ENCODE results near the gene MYCBP2. TPM values are rescaled to one million over a fixed set of nuclear protein-coding genes. Genes with fewer than 3 reads are reported as not detected.

MYCBP2 gene
- total RNA-seq, 1 experiment from 2014 or later, result 22.0 TPM

GRCh38 chr13:77374339-77374738 is 47.4 kb upstream of the MYCBP2 start:
- intact Hi-C loops (cut with micrococcal nuclease; ENCODE audit: unreplicated experiment), result no loop called here
- Mint-ChIP-seq H3K4me1 (ENCODE audit: low read depth, unreplicated experiment) (no peaks in the 10 kb centered on the region), H3K27ac (ENCODE audit: unreplicated experiment) (no peak overlapping the region), H3K36me3 (ENCODE audit: insufficient read depth, unreplicated experiment) (no peaks in the 10 kb centered on the region), H3K27me3 (ENCODE audit: unreplicated experiment) (no peaks in the 10 kb centered on the region), H3K4me3 (ENCODE audit: low read depth, unreplicated experiment) (no peak overlapping the region), H3K9me3 (ENCODE audit: low read depth, unreplicated experiment) (no peaks in the 10 kb centered on the region)
- CTCF ChIA-PET, result no interaction called here
- BruUV-seq (replicated peaks), result no TSS peak
- no peak for TF ChIP-seq CTCF (IDR thresholded peaks at IDR 0.05; ENCODE audit: unreplicated experiment)
- no peak for DNase-seq

GRCh38 chr13:77373502-77373901 is 46.6 kb upstream of the MYCBP2 start:
- no peak for DNase-seq
- Mint-ChIP-seq H3K27me3 (ENCODE audit: unreplicated experiment) (no peaks in the 10 kb centered on the region), H3K27ac (ENCODE audit: unreplicated experiment) (no peak overlapping the region), H3K4me1 (ENCODE audit: low read depth, unreplicated experiment) (no peaks in the 10 kb centered on the region), H3K36me3 (ENCODE audit: insufficient read depth, unreplicated experiment) (no peaks in the 10 kb centered on the region), H3K9me3 (ENCODE audit: low read depth, unreplicated experiment) (no peaks in the 10 kb centered on the region), H3K4me3 (ENCODE audit: low read depth, unreplicated experiment) (no peak overlapping the region)
- no peak for TF ChIP-seq CTCF (IDR thresholded peaks at IDR 0.05; ENCODE audit: unreplicated experiment)
- intact Hi-C loops (cut with micrococcal nuclease; ENCODE audit: unreplicated experiment), result no loop called here
- CTCF ChIA-PET, result no interaction called here
- no TSS peak for BruUV-seq (replicated peaks)

- BruUV-seq (replicated peaks), result no TSS peak
- no peak for TF ChIP-seq CTCF (IDR thresholded peaks at IDR 0.05; ENCODE audit: unreplicated experiment)
- CTCF ChIA-PET, result no interaction called here
- no peak for DNase-seq
- Mint-ChIP-seq H3K9me3 (ENCODE audit: low read depth, unreplicated experiment) (no peaks in the 10 kb centered on the region), H3K4me3 (ENCODE audit: low read depth, unreplicated experiment) (no peak overlapping the region), H3K36me3 (ENCODE audit: insufficient read depth, unreplicated experiment) (no peaks in the 10 kb centered on the region), H3K27ac (ENCODE audit: unreplicated experiment) (no peak overlapping the region), H3K27me3 (ENCODE audit: unreplicated experiment) (no peaks in the 10 kb centered on the region), H3K4me1 (ENCODE audit: low read depth, unreplicated experiment) (no peaks in the 10 kb centered on the region)
- intact Hi-C loops (cut with micrococcal nuclease; ENCODE audit: unreplicated experiment), result no loop called here
These were observed 45.4 kb upstream of the MYCBP2 start for GRCh38 chr13:77372275-77372674.

- no peaks in the 10 kb centered on the region for H3K9me3 Mint-ChIP-seq (ENCODE audit: low read depth, unreplicated experiment)
- no peaks in the 10 kb centered on the region for H3K36me3 Mint-ChIP-seq (ENCODE audit: insufficient read depth, unreplicated experiment)
- intact Hi-C loops (cut with micrococcal nuclease; ENCODE audit: unreplicated experiment), result no loop called here
- no peaks in the 10 kb centered on the region for H3K27me3 Mint-ChIP-seq (ENCODE audit: unreplicated experiment)
- no TSS peak for BruUV-seq (replicated peaks)
- DNase-seq, result no peak
- CTCF ChIA-PET, result no interaction called here
- TF ChIP-seq CTCF (IDR thresholded peaks at IDR 0.05; ENCODE audit: unreplicated experiment), result no peak
- H3K4me3 Mint-ChIP-seq (ENCODE audit: low read depth, unreplicated experiment), result no peak overlapping the region
- no peak overlapping the region for H3K27ac Mint-ChIP-seq (ENCODE audit: unreplicated experiment)
- no peaks in the 10 kb centered on the region for H3K4me1 Mint-ChIP-seq (ENCODE audit: low read depth, unreplicated experiment)
These were observed 44.0 kb upstream of the MYCBP2 start for GRCh38 chr13:77370888-77371287.

- no peaks in the 10 kb centered on the region for H3K4me1 Mint-ChIP-seq (ENCODE audit: low read depth, unreplicated experiment)
- no peak overlapping the region for H3K4me3 Mint-ChIP-seq (ENCODE audit: low read depth, unreplicated experiment)
- H3K27me3 Mint-ChIP-seq (ENCODE audit: unreplicated experiment), result no peaks in the 10 kb centered on the region
- H3K9me3 Mint-ChIP-seq (ENCODE audit: low read depth, unreplicated experiment), result no peaks in the 10 kb centered on the region
- TF ChIP-seq CTCF (IDR thresholded peaks at IDR 0.05; ENCODE audit: unreplicated experiment), result no peak
- BruUV-seq (replicated peaks), result no TSS peak
- DNase-seq, result no peak
- no peaks in the 10 kb centered on the region for H3K36me3 Mint-ChIP-seq (ENCODE audit: insufficient read depth, unreplicated experiment)
- intact Hi-C loops (cut with micrococcal nuclease; ENCODE audit: unreplicated experiment), result no loop called here
- no peak overlapping the region for H3K27ac Mint-ChIP-seq (ENCODE audit: unreplicated experiment)
- CTCF ChIA-PET, result no interaction called here
These were observed 35.3 kb upstream of the MYCBP2 start for GRCh38 chr13:77362166-77362565.

All from Calu3 (cell line).